ENCODE data around the gene ZC3H6.

The ZC3H6 gene

GRCh38 chr2:112335600-112335999, 60.2 kb downstream of the ZC3H6 start:
- H3K79me2 ChIP-seq (ENCODE audit: insufficient read depth, low read length), result no peaks in the 10 kb centered on the region
- H3K4me2 ChIP-seq (ENCODE audit: low read depth, low read length, poor library complexity, severe bottlenecking), result no peak overlapping the region
- H3K4me1 ChIP-seq (ENCODE audit: insufficient read depth, low read length, poor library complexity, severe bottlenecking), result peaks cover 7% of the 10 kb centered on the region
- no peak overlapping the region for H3K4me3 ChIP-seq (ENCODE audit: low read length, poor library complexity, severe bottlenecking)
- H3K9me2 ChIP-seq (replicated peaks; ENCODE audit: low read depth, low read length), result no peaks in the 10 kb centered on the region
- TF ChIP-seq CTCF (conservative IDR thresholded peaks at IDR 0.05; ENCODE audit: low read length) (no peak), EZH2phosphoT487 (IDR thresholded peaks at IDR 0.05; ENCODE audit: borderline replicate concordance) (no peak)
- no peaks in the 10 kb centered on the region for H3F3A ChIP-seq (ENCODE audit: low read depth)
- H3K9me3 ChIP-seq (ENCODE audit: insufficient read depth, low read depth, low read length), result no peaks in the 10 kb centered on the region
- no peaks in the 10 kb centered on the region for H4K20me1 ChIP-seq (ENCODE audit: insufficient read depth, low read length, poor library complexity, severe bottlenecking)
- H3K27me3 ChIP-seq (ENCODE audit: insufficient read depth, low read length, poor library complexity, severe bottlenecking), result no peaks in the 10 kb centered on the region
- H3K9ac ChIP-seq (ENCODE audit: low read depth, low read length, poor library complexity, severe bottlenecking), result no peak overlapping the region
- no peak overlapping the region for H2AFZ ChIP-seq (ENCODE audit: low read length)
- H3K36me3 ChIP-seq (ENCODE audit: insufficient read depth, low read length), result peaks cover 3% of the 10 kb centered on the region; the same call in 1 of the 2 replicates

- peak overlapping the region; percentile 25; the same call in 1 of the 2 replicates for H2AFZ ChIP-seq (ENCODE audit: low read length)
- H3K9ac ChIP-seq (ENCODE audit: low read depth, low read length, poor library complexity, severe bottlenecking), result no peak overlapping the region
- peaks cover 15% of the 10 kb centered on the region for H3K4me1 ChIP-seq (ENCODE audit: insufficient read depth, low read length, poor library complexity, severe bottlenecking)
- H3F3A ChIP-seq (ENCODE audit: low read depth), result no peaks in the 10 kb centered on the region
- H3K36me3 ChIP-seq (ENCODE audit: insufficient read depth, low read length), result no peaks in the 10 kb centered on the region
- no peaks in the 10 kb centered on the region for H3K9me2 ChIP-seq (replicated peaks; ENCODE audit: low read depth, low read length)
- TF ChIP-seq EZH2phosphoT487 (IDR thresholded peaks at IDR 0.05; ENCODE audit: borderline replicate concordance) (no peak), CTCF (conservative IDR thresholded peaks at IDR 0.05; ENCODE audit: low read length) (no peak)
- H3K4me3 ChIP-seq (ENCODE audit: low read length, poor library complexity, severe bottlenecking), result no peak overlapping the region
- H3K9me3 ChIP-seq (ENCODE audit: insufficient read depth, low read depth, low read length), result no peaks in the 10 kb centered on the region
- H3K27me3 ChIP-seq (ENCODE audit: insufficient read depth, low read length, poor library complexity, severe bottlenecking), result no peaks in the 10 kb centered on the region
- H3K79me2 ChIP-seq (ENCODE audit: insufficient read depth, low read length), result no peaks in the 10 kb centered on the region
- no peak overlapping the region for H3K4me2 ChIP-seq (ENCODE audit: low read depth, low read length, poor library complexity, severe bottlenecking)
- H4K20me1 ChIP-seq (ENCODE audit: insufficient read depth, low read length, poor library complexity, severe bottlenecking), result no peaks in the 10 kb centered on the region
Observed at GRCh38 chr2:112339986-112340385, 64.6 kb downstream of the ZC3H6 start.

GRCh38 chr2:112340475-112341267, 65.3 kb downstream of the ZC3H6 start:
- Histone ChIP-seq H2AFZ (ENCODE audit: low read length) (peak overlapping the region; percentile 25; the same call in 1 of the 2 replicates), H3K4me3 (ENCODE audit: low read length, poor library complexity, severe bottlenecking) (no peak overlapping the region), H3K9me2 (replicated peaks; ENCODE audit: low read depth, low read length) (no peaks in the 10 kb centered on the region), H3K9ac (ENCODE audit: low read depth, low read length, poor library complexity, severe bottlenecking) (no peak overlapping the region), H3K79me2 (ENCODE audit: insufficient read depth, low read length) (no peaks in the 10 kb centered on the region), H3K9me3 (ENCODE audit: insufficient read depth, low read depth, low read length) (no peaks in the 10 kb centered on the region), H3K4me1 (ENCODE audit: insufficient read depth, low read length, poor library complexity, severe bottlenecking) (peaks cover 15% of the 10 kb centered on the region), H4K20me1 (ENCODE audit: insufficient read depth, low read length, poor library complexity, severe bottlenecking) (no peaks in the 10 kb centered on the region), H3K36me3 (ENCODE audit: insufficient read depth, low read length) (no peaks in the 10 kb centered on the region), H3F3A (ENCODE audit: low read depth) (no peaks in the 10 kb centered on the region), H3K27me3 (ENCODE audit: insufficient read depth, low read length, poor library complexity, severe bottlenecking) (no peaks in the 10 kb centered on the region), H3K4me2 (ENCODE audit: low read depth, low read length, poor library complexity, severe bottlenecking) (no peak overlapping the region)
- TF ChIP-seq CTCF (conservative IDR thresholded peaks at IDR 0.05; ENCODE audit: low read length), result no peak
- TF ChIP-seq EZH2phosphoT487 (IDR thresholded peaks at IDR 0.05; ENCODE audit: borderline replicate concordance), result no peak
